Type B pancreatic cell (in vitro differentiated cells): ENCODE results near the gene SMC1A. TPM values are rescaled to one million over a fixed set of nuclear protein-coding genes. Genes with fewer than 3 reads are reported as not detected.

Experiments
- DNase-seq: peaks from one replicate; pipeline ENCODE4 v3.0.0; 2021; ENCODE audit warnings: mixed read lengths; ENCODE audit not compliant: unreplicated experiment; ENCODE audit errors: extremely low spot score
- H3K27ac Mint-ChIP-seq: 2 replicates; pipeline ENCODE4 v1.8.0; 2021; ENCODE audit warnings: mild to moderate bottlenecking, mixed read lengths
- H3K27me3 Mint-ChIP-seq: 2 replicates; pipeline ENCODE4 v1.8.0; 2021; ENCODE audit warnings: mixed read lengths
- H3K36me3 Mint-ChIP-seq: 2 replicates; pipeline ENCODE4 v1.8.0; 2021; ENCODE audit warnings: mixed read lengths
- H3K4me1 Mint-ChIP-seq: one replicate; pipeline ENCODE4 v1.8.0; 2021; ENCODE audit warnings: mixed read lengths; ENCODE audit not compliant: unreplicated experiment
- H3K4me3 Mint-ChIP-seq: 2 replicates; pipeline ENCODE4 v1.8.0; 2021; ENCODE audit warnings: mild to moderate bottlenecking, mixed read lengths
- H3K9me3 Mint-ChIP-seq: 2 replicates; pipeline ENCODE4 v1.8.0; 2021; ENCODE audit warnings: mixed read lengths
- total RNA-seq: library from RNA; stranded (reverse); gene quantifications from 2 replicates; pipeline ENCODE4 v1.2.1, GENCODE V29; 2021; ENCODE audit warnings: low replicate concordance
- TF ChIP-seq, protein P1 (sequence below): fragments of 200-600 bp; sonication (generic); conservative IDR thresholded peaks from 2 replicates; pipeline ENCODE4 v1.5.0; 2021; ENCODE audit warnings: antibody characterized with exemption, mild to moderate bottlenecking

The SMC1A gene
- total RNA-seq, 1 donor from 2014 or later: 87.6 TPM

DNA sequence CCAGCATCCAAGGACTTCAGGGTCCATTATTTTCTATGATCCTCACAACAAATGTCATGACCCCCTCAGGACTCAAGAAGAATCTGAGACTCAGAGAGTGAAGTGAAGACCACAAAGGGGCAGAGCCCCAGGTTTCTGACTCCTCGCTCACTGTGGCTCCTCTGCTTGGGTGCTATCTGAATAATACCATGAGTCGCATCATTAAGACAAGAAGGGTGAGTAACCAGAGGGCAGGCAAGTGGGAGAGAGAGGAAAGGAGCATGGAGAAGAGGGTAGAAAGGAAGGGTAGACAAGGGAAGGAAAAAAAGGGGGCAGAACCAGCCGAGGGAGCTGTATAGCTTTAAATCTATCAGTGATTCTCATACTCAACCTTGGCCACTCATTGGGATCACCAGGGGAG is 27.2 kb upstream of the SMC1A start:
- Mint-ChIP-seq H3K27me3 (no peaks in the 10 kb centered on the region), H3K36me3 (no peaks in the 10 kb centered on the region), H3K9me3 (peaks cover 8% of the 10 kb centered on the region), H3K4me3 (no peak overlapping the region), H3K27ac (no peak overlapping the region), H3K4me1 (no peaks in the 10 kb centered on the region)
- DNase-seq: no peak
- TF ChIP-seq, protein P1, sequence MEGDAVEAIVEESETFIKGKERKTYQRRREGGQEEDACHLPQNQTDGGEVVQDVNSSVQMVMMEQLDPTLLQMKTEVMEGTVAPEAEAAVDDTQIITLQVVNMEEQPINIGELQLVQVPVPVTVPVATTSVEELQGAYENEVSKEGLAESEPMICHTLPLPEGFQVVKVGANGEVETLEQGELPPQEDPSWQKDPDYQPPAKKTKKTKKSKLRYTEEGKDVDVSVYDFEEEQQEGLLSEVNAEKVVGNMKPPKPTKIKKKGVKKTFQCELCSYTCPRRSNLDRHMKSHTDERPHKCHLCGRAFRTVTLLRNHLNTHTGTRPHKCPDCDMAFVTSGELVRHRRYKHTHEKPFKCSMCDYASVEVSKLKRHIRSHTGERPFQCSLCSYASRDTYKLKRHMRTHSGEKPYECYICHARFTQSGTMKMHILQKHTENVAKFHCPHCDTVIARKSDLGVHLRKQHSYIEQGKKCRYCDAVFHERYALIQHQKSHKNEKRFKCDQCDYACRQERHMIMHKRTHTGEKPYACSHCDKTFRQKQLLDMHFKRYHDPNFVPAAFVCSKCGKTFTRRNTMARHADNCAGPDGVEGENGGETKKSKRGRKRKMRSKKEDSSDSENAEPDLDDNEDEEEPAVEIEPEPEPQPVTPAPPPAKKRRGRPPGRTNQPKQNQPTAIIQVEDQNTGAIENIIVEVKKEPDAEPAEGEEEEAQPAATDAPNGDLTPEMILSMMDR: no peak

DNA sequence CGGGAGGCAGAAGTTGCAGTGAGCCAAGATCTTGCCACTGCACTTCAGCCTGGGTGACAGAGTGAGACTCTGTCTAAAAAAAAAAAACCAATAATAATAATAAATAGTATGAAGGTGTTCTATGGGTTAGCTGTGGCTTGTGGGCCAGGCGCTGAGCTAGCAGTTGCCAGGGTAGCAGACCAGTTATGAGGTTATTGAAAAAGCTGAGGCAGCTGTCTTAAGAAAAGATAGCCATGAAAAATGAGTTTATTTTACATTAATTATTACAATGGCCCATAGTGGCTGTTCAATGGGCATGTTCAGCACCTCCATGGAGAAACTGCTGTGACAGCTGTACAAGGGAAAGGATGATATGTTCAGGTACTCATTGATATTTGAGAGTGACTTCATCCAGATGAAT is 25.0 kb upstream of the SMC1A start:
- H3K27ac Mint-ChIP-seq: no peak overlapping the region
- H3K4me1 Mint-ChIP-seq: no peaks in the 10 kb centered on the region
- no peaks in the 10 kb centered on the region for H3K27me3 Mint-ChIP-seq
- no peaks in the 10 kb centered on the region for H3K36me3 Mint-ChIP-seq
- no peak for DNase-seq
- H3K9me3 Mint-ChIP-seq: peaks cover 8% of the 10 kb centered on the region
- TF ChIP-seq, protein P1: no peak
- H3K4me3 Mint-ChIP-seq: no peak overlapping the region

DNA sequence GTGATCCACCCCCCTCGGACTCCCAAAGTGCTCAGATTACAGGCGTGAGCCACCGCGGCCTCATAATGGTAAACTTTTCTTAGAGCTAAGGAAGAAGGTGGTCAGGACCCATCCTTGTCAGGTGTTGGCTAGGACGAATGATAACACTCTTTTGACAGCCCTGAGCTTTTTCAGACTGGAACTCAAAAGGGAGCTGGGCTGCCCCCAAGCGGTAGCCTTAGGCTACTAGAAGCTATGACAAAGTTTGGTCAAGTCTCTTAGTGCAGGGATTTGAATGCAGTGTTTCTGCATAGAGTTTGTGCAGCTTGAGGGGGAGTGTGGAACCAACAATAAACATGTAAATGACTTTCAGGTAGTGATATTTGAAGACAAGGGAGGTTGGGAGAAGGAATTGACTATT is 23.5 kb upstream of the SMC1A start:
- H3K4me1 Mint-ChIP-seq: no peaks in the 10 kb centered on the region
- peaks cover 8% of the 10 kb centered on the region for H3K9me3 Mint-ChIP-seq
- H3K36me3 Mint-ChIP-seq: no peaks in the 10 kb centered on the region
- TF ChIP-seq, protein P1: peak; percentile 69
- no peaks in the 10 kb centered on the region for H3K27me3 Mint-ChIP-seq
- H3K4me3 Mint-ChIP-seq: no peak overlapping the region
- H3K27ac Mint-ChIP-seq: no peak overlapping the region
- DNase-seq: no peak

DNA sequence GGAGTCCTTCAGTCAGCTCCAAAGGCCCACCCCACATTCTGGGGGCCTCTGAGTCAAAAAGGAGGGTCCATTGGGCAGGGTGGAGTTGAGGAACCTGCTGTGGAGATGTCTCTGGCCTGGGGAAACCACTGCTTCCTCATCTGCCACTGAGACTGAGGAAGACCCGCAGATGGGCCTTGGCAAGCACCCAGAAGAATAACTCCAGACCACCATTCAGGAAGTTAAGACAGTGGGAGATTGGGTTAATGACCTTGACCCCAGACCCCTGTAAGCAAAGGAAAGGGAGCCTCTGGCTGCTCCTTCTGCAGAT is 19.8 kb upstream of the SMC1A start:
- Mint-ChIP-seq H3K36me3 (no peaks in the 10 kb centered on the region), H3K27me3 (peaks cover 15% of the 10 kb centered on the region), H3K9me3 (no peaks in the 10 kb centered on the region), H3K27ac (no peak overlapping the region), H3K4me3 (no peak overlapping the region), H3K4me1 (no peaks in the 10 kb centered on the region)
- TF ChIP-seq, protein P1: no peak
- DNase-seq: no peak

DNA sequence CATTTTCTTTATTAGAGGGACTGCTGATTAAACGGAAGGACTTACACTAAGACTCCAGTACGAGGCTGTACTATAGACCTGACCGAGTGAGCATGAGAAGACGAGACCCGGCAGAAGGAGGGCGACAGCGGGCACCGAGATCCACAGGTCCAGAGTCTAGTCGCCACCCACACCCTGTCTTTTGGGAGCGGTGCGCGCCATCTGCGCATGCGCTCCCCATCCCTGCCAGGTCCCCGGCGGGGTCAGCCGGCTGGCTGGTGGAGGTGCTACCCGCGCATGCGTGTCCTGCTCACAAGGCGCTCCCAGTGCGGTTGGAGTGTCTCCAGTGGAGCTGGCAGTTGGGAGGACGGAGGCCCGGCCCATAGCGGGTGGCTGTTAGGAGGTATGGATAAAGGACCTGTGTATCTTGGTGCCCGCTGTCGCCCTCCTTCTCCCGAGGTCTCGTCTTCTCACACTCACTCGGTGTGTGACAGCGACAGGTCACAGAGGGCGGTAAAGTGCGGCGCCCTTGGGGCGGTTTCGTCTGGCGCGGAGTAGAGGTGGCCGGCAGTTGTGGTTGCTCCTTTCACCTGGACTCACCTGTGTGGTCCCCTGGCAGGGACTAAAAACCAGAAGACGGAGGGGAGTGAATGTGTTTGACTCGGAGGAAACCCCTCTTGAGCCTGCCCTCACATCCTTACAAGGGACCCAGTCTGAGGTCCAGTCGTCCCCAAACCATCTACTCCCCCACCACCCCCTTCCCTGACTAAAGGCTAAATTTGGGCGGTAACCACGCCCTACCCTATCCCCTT is 19.3 kb upstream of the SMC1A start:
- Mint-ChIP-seq H3K27me3 (peaks cover 15% of the 10 kb centered on the region), H3K27ac (no peak overlapping the region), H3K4me3 (peak overlapping the region; percentile 82), H3K9me3 (no peaks in the 10 kb centered on the region), H3K4me1 (no peaks in the 10 kb centered on the region), H3K36me3 (no peaks in the 10 kb centered on the region)
- TF ChIP-seq, protein P1: no peak
- DNase-seq: peak; percentile 84
